ENCODE results near the gene MMP14. TPM values are rescaled to one million over a fixed set of nuclear protein-coding genes. Genes with fewer than 3 reads are reported as not detected.

The MMP14 gene
- total and polyA plus RNA-seq, 9 of the 15 experiments (the other 6 are each of a cell fraction or from before 2014, with no cell fraction given): 0.36 to 5.8 (median 1.3) TPM; not detected in 2

- peak; percentile 91 for TF ChIP-seq CREM (IDR thresholded peaks at IDR 0.05; ENCODE audit: low read depth)
- TF ChIP-seq HINFP (tag; conservative IDR thresholded peaks at IDR 0.05; ENCODE audit: low read depth): no peak
- no peak for TF ChIP-seq PML (IDR thresholded peaks at IDR 0.05; ENCODE audit: low read length)
- TF ChIP-seq ZNF212 (CRISPR knock-in tag; IDR thresholded peaks at IDR 0.05): no peak
- peak; percentile 25; the same call in 1 of the 2 replicates for TF ChIP-seq ARID1B (IDR thresholded peaks at IDR 0.05)
- 0 out of 4 replicates have a peak, but pooled peaks of 1 of the 2 experiments have one; percentile 22 for TF ChIP-seq NRF1 (conservative IDR thresholded peaks at IDR 0.05 in 1 of 2, IDR thresholded peaks at IDR 0.05 in 1 of 2)
- TF ChIP-seq ZNF174 (CRISPR knock-in tag; IDR thresholded peaks at IDR 0.05): no peak
- TF ChIP-seq ZNF239 (CRISPR knock-in tag; IDR thresholded peaks at IDR 0.05): no peak
- TF ChIP-seq HMBOX1 (IDR thresholded peaks at IDR 0.05): no peak
- TF ChIP-seq MCM7 (IDR thresholded peaks at IDR 0.05): no peak
- TF ChIP-seq ZKSCAN3 (CRISPR knock-in tag; IDR thresholded peaks at IDR 0.05): no peak
- no peak for TF ChIP-seq CAMTA2 (CRISPR knock-in tag; conservative IDR thresholded peaks at IDR 0.05)
- TF ChIP-seq TRIM25 (IDR thresholded peaks at IDR 0.05; ENCODE audit: borderline replicate concordance): no peak
- TF ChIP-seq OTX1 (CRISPR knock-in tag; IDR thresholded peaks at IDR 0.05): no peak
- TF ChIP-seq ZNF175 (CRISPR knock-in tag; IDR thresholded peaks at IDR 0.05; ENCODE audit: low read depth): no peak
- no peak for TF ChIP-seq TRIM24 (IDR thresholded peaks at IDR 0.05)
- TF ChIP-seq NCOA1 (IDR thresholded peaks at IDR 0.05; ENCODE audit: low read depth): 0 out of 2 replicates have a peak, but pooled peaks have one; percentile 59
- no peak for TF ChIP-seq ZBTB5 (IDR thresholded peaks at IDR 0.05)
- no peak for TF ChIP-seq ZNF695 (CRISPR knock-in tag; IDR thresholded peaks at IDR 0.05)
- TF ChIP-seq ZNF133 (CRISPR knock-in tag; IDR thresholded peaks at IDR 0.05): no peak
- TF ChIP-seq SRSF3 (IDR thresholded peaks at IDR 0.05; ENCODE audit: insufficient read depth, low read length): no peak
- no peak for TF ChIP-seq FOXJ3 (CRISPR knock-in tag; IDR thresholded peaks at IDR 0.05)
- no peak for TF ChIP-seq CGGBP1 (CRISPR knock-in tag; IDR thresholded peaks at IDR 0.05)
- TF ChIP-seq RBM14 (IDR thresholded peaks at IDR 0.05; ENCODE audit: borderline replicate concordance, insufficient read depth, low read depth, low read length): no peak
- TF ChIP-seq USF1 (CRISPR knock-in tag; IDR thresholded peaks at IDR 0.05): peak; percentile 80
These were observed 45.1 kb upstream of the MMP14 start (continued) for GRCh38 chr14:22791301-22791700.

All from K562 (cell line).